T-helper 1 cell (primary cell): ENCODE results near the gene GRXCR2.
"Not testable (repeated sequence)": the region's sequence is repeated elsewhere in the genome, so short reads cannot be mapped to it uniquely, and the experiment has no call there.

ENCODE experiments used
- DNase-seq, 5 donors: peaks; one replicate each; pipeline ENCODE4 v3.0.0-alpha.2; 2012 to 2020
- total RNA-seq, 4 donors: gene quantifications; one replicate each; lab custom pipeline; 2026; lab: John Stamatoyannopoulos, UW

Gene GRXCR2
- total RNA-seq: 0 reads per million in 4 donors

DNA sequence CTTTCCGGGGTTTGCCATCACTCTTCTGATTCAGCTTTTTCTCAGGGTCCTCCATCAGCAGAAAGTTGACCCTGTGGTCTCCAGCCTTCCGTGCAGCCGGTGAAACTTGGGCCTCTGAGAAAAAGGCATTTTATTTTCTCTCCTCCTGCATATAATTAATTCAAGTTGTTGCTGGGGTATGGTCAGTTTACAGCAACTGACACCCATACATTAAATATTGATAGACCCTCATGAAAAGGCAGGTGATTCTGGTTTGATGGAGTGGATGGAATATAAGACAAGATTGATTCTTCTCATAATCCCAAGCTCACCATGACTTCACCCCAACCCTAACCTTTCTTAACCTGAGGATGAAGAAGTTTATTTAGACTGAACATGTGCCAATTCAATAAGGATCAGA is at the start of gene GRXCR2:
TSS of gene GRXCR2 (minus strand) at position 101 of the 400 bp plus-strand sequence. CDS start at position 55, 46 bp downstream.
- no peak for DNase-seq

- no peak for DNase-seq
Observed at GRCh38 chr5:145922059-145922458, 49.2 kb upstream of the GRXCR2 start.

DNA sequence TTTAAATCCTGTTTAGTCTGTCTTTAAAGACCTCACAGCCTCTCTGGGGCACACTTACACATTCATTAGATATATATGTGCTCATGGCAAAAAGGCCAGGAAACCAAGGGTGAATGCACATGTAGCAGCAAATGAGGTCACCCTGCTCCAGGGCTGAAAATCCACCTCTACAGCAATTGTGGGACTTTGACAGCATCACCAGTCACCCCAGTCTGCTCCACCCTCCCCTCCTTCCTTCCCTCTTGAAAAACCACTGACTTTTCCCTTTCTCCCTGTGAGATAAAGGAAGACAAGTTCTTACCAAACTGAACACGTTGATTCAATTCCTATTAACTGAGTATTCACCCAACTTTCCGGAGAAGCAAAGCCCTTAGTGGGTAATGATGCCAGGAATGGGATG is 48.4 kb upstream of the GRXCR2 start:
- no peak for DNase-seq

- no peak for DNase-seq
Observed at GRCh38 chr5:145920542-145921210, 47.9 kb upstream of the GRXCR2 start.

DNA sequence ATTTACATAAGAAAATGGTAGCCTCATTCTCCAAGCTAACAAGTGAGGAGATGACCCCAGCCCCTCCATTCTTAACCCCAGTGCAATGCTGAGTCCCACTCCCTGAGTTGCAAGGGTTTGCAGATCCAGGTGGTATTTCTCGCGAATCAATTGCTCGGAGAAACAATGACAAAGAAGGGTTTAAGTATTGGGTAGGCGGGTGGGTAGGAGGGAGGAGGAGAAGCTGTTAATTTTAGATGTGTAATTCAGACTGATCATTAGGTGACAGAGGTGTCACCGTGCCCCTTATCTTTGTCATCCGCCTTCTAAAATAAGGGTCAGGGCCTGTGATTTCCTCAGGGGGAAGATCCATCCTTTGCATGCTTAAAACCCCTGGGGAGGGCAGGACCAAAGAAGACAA is 46.6 kb upstream of the GRXCR2 start:
- no peak for DNase-seq

- DNase-seq: no peak
Observed at GRCh38 chr5:145918397-145918796, 45.6 kb upstream of the GRXCR2 start.

- no peak for DNase-seq
Observed at GRCh38 chr5:145917288-145917687, 44.5 kb upstream of the GRXCR2 start.

DNA sequence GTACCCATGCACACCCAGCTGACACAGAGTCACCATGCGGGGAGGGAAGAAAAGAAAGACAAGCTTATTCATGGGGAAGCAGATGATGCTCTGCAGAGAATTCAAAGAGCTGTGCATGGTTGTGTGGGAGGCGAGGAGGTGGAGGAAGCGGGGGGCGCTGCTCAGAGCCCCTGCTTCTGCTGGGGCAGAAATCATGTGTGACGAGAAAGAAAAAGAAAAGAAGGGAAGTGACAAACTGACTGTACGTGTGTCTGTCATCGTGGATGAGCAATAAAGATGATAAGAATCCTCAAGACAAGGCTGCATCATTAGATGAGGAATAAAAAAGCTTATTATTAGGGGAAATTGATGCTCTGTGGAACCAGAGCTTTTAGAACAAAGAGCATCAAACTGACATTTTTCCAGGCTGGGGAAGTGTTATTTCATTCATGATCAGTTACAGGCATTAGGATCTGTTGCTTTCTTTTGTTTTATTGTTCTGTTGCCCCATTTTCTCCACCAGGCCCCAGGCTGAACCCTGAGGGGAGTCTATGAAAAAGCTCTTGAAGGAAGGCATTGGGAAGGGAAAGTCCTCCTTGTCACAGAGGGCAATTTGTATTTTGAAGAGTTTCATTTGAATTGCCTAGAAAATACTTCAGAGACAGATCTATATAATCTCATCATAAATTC is 43.3 kb upstream of the GRXCR2 start:
- no peak for DNase-seq

DNA sequence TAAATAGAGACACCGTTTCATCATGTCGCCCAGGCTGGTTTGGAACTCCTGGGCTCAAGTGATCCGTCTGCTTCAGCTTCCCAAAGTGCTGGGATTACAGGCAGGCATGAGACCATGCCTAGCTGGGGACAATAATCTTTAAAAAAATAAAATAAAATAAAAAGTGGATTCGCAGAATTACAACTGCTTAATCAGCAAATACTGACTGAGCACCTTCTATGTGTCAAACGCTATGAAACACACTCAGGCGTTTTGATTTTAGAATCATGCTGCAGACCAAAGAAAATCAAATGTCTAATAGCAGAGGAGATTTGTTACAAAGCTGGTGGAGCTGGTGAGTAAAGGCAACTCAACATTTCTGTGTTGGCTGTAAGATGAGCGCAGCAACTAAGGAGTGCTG is 40.9 kb upstream of the GRXCR2 start:
- DNase-seq: no peak

DNA sequence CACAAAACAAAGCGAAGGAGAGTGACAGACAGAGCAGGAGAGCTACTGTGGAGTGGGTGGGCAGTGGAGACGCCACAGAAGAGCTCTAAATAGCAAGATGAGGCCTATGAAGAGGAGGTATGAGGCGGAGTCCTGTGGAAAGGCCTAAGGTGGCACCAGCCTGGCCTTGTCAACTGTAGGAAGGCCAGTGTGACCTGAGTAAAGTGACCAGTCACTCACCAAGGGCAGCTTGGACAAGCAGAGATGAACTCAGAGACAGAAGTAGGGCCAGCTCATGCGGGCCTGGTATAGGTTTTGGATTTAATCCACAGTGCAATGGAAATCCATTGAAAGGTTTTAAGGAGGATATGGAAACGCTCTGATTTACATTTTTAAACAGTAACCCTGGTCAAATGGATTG is 39.8 kb upstream of the GRXCR2 start:
- no peak for DNase-seq

DNA sequence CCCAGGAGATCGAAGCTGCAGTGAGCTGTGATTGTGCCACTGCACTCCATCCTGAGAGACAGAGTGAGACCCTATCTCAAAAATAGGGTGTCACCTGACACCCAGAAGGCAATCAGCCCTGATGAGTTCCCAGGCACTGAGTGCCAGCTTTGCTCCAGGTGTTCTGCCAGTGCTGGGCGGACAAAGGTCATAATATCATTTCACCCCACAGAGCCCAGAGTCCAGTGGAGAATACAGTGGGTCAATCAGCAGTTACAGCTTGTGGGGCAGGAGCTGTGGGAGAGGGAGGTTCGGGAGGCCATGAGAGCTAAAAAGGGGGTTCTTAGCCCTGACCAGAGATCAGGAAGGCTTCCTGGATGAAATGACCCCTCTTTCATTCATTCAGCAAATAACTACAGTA is 39.2 kb upstream of the GRXCR2 start:
- no peak for DNase-seq

GRCh38 chr5:145911164-145911563 is 38.4 kb upstream of the GRXCR2 start:
- DNase-seq: no peak

GRCh38 chr5:145908206-145908960 is 35.6 kb upstream of the GRXCR2 start:
- no peak for DNase-seq

- no peak for DNase-seq
Observed at GRCh38 chr5:145906401-145906800, 33.6 kb upstream of the GRXCR2 start.

DNA sequence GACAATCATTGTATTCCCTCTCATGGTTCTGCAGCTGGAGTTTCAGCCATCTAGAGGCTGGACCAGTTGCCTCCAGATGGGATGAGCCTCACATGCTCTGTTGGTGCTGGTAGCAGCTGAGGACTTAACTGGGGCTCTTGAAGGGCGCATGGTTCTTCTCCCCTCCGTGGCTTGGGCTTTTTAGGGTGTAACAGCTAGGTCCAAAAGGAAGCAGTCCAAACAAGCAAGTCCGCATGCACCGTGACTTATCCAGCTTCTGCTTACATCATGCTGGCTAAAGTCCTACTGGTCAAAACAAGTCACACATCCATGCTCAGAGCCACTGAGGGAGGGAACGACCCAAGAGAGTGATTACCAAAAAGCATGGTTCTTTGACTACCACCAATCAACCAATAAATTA is 31.9 kb upstream of the GRXCR2 start:
- no peak for DNase-seq

DNA sequence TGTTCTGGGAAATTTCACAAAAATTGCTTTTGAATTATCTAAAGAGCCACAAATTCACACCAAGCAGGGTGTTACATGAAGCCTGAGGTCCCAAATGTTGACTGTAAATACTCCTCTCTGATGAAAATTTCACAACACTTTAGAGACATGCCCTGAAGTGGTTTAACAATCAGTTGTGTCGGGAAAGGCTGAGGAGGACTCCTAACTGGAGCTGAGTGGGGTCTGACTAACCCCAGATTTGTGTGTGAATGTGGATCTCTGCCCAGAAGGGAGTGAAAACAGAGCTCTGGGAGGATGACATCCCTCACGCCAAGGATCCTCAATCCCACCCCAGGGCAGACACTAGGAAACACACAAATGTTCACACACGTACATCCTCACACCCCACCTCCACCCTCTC is 31.1 kb upstream of the GRXCR2 start:
- DNase-seq: no peak

DNA sequence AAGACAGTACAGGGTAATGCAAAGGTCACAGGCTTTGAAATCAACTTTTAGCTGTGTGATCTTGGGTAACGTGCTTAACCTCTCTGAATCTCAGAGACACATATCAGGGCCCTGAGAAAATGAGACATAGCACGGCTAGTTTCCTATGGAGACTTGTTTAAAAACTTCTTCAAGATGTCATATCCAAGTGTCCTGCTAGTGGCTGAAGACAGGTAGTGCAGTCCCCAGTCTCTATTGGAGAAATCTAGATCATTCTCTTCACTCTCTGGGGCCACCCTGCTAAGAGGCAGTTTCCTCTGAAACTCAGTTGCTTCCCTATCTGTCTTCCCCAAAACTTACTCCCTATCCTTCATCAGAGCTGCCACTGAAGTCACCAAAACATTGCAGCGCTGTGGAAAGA is 30.3 kb upstream of the GRXCR2 start:
- no peak for DNase-seq

DNA sequence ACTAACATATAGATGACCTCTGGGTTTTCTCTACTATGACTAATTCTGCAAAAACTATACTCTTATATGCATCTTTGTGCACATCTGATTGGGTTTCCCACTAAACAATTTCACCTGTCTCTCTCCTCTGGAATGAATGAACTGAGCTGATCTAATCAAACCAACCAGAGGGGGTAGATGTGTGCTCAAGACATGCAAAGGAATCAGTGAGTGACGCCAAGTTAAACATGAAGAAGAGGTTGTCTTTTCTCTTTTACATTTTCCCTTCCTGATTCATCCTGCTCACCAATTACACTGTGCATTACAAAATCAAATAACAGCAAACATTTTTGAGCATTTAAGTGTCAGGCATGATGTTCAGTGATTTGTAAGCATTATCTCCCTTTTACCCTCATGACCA is 29.6 kb upstream of the GRXCR2 start:
- DNase-seq: no peak

DNA sequence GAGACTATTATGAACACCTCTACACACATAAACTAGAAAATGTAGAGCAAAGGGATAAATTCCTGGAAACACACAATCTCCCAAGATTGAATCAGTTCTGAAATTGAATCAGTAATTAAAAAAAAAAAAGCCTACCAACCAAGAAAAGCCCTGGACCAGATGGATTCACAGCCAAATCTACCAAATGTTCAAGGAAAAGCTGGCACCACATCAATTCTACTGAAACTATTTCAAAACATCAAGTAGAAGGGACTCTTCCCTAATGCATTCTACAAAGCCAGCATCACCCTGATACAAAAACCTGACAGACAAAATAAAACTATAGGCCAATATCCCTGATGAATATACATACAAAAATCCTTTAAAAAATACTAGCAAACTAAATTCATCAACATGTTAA is 25.4 kb upstream of the GRXCR2 start:
- no peak for DNase-seq

GRCh38 chr5:145891378-145891777 is 18.6 kb upstream of the GRXCR2 start:
- not testable (repeated sequence) for DNase-seq

DNA sequence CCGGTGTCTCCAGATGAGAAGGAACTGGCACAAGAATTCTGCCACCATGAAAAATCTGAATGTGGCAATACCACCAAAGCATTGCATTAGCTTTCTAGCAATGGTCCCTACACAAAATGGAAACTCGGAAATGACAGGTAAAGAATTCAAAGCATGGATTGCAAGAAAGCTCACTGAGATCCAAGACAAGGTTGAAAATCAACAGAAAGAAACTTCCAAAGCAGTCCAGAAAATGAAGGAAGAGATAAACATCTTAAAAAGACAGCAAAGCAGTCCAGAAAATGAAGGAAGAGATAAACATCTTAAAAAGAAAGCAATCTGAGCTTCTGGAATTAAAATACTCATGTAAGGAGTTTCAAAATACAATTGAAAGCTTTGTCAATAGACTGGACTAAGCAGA is 16.8 kb upstream of the GRXCR2 start:
- DNase-seq: no peak

DNA sequence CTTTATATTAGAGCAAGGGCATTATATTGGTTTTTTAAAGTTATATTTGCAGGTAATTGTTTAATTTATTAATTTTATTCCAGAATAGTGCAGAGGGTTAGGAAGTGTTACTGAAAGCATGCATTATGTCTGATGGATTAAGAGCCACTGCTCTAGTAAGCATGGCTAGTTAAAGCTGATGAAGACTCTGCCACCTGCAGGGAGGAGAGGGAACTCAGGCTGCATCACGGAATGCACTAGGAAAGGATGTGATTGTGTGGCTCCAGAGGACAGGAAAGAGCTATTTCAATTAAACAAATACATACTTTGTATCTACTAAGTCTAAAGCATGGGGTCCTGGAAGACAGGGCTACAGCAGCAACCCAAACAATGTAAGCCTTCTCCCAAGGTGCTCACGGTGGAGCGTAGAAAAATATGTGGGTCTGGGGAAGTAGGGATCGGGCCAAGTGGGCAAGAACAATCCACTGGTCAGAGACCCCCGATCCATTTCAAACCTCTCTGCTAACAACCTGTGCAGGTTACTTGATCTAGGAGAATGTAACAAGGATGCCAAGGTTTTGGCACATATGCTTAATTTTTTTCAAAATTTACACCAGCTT is 15.3 kb upstream of the GRXCR2 start:
- no peak for DNase-seq

DNA sequence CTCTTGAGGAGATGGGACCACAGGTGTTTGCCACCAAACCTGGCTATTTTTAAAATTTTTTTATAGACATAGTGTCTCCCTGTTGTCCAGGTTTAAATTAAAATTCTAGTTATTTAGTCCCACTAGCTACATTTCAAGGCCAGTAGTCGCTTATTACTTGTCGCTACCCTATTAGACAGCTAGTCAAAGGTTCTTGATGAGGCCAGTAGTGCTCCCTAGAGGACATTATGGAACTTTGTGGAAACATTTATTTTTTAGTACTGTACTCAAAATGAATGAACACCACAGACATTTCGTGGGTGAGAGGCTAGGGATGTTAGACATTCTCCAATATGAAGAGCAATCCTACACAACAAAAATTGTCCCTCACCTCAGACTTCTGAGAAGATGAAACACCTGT is 14.4 kb upstream of the GRXCR2 start:
- no peak for DNase-seq

- DNase-seq: no peak
Observed at GRCh38 chr5:145874765-145875164, 2.0 kb upstream of the GRXCR2 start.
